GM18499 (cell line): ENCODE data around the gene PPP1R36.
"Not testable (repeated sequence)": the region's sequence is repeated elsewhere in the genome, so short reads cannot be mapped to it uniquely, and the experiment has no call there.

Experiments
- ATAC-seq: cut with Tn5 transposase; IDR thresholded peaks from one replicate; pipeline ENCODE4 v1.9.1; 2021; ENCODE audit warnings: moderate number of reproducible peaks; ENCODE audit not compliant: insufficient read depth, unreplicated experiment

Gene PPP1R36

GRCh38 chr14:64610049-64610746, 60.4 kb downstream of the PPP1R36 start:
- ATAC-seq, result no peak

- ATAC-seq, result no peak
Measured at GRCh38 chr14:64611358-64612020, 61.7 kb downstream of the PPP1R36 start.

GRCh38 chr14:64612021-64612380, 62.2 kb downstream of the PPP1R36 start:
- no peak for ATAC-seq

- no peak for ATAC-seq
Measured at GRCh38 chr14:64612971-64613666, 63.4 kb downstream of the PPP1R36 start.

- ATAC-seq, result no peak
Measured at GRCh38 chr14:64614166-64614565, 64.4 kb downstream of the PPP1R36 start.

- no peak for ATAC-seq
Measured at GRCh38 chr14:64614805-64615391, 65.1 kb downstream of the PPP1R36 start.

- ATAC-seq, result not testable (repeated sequence)
Measured at GRCh38 chr14:64617872-64618408, 68.2 kb downstream of the PPP1R36 start.

- ATAC-seq, result no peak
Measured at GRCh38 chr14:64620910-64621309, 71.1 kb downstream of the PPP1R36 start.

- no peak for ATAC-seq
Measured at GRCh38 chr14:64623554-64624165, 73.9 kb downstream of the PPP1R36 start.

GRCh38 chr14:64625386-64626232, 75.8 kb downstream of the PPP1R36 start:
- no peak for ATAC-seq

GRCh38 chr14:64628940-64629408, 79.2 kb downstream of the PPP1R36 start:
- no peak for ATAC-seq

- no peak for ATAC-seq
Measured at GRCh38 chr14:64630778-64631177, 81.0 kb downstream of the PPP1R36 start.

- ATAC-seq, result not testable (repeated sequence)
Measured at GRCh38 chr14:64631222-64631621, 81.5 kb downstream of the PPP1R36 start.

GRCh38 chr14:64632056-64632455, 82.3 kb downstream of the PPP1R36 start:
- no peak for ATAC-seq

- no peak for ATAC-seq
Measured at GRCh38 chr14:64634558-64634957, 84.8 kb downstream of the PPP1R36 start.

- no peak for ATAC-seq
Measured at GRCh38 chr14:64636208-64636979, 86.6 kb downstream of the PPP1R36 start.

- no peak for ATAC-seq
Measured at GRCh38 chr14:64636980-64637429, 87.2 kb downstream of the PPP1R36 start.

GRCh38 chr14:64637735-64638473, 88.1 kb downstream of the PPP1R36 start:
- no peak for ATAC-seq
